H9 (cell line): Measurements from ENCODE around the gene TSPOAP1. TPM values are rescaled to one million over a fixed set of nuclear protein-coding genes. Genes with fewer than 3 reads are reported as not detected.

Experiments
- DNase-seq: peaks from one replicate; pipeline ENCODE4 v3.0.0-alpha.2; 2017
- H2AFZ ChIP-seq: one replicate; pipeline ENCODE4 v1.6.1; 2013; ENCODE audit warnings: mild to moderate bottlenecking, low read length, control low read depth, moderate library complexity
- H2AK5ac ChIP-seq: 2 replicates; pipeline ENCODE4 v1.6.1; 2013; ENCODE audit warnings: low read length, control low read depth, mixed read lengths; ENCODE audit not compliant: insufficient read length
- H2BK120ac ChIP-seq: one replicate; pipeline ENCODE4 v1.6.1; 2013; ENCODE audit warnings: low read depth, mild to moderate bottlenecking, low read length, control low read depth, inconsistent platforms; ENCODE audit not compliant: poor library complexity, severe bottlenecking
- H2BK12ac ChIP-seq: 2 replicates; pipeline ENCODE4 v1.6.1; 2013; ENCODE audit warnings: low read length, control low read depth, mixed read lengths, low read depth; ENCODE audit not compliant: insufficient read length
- H2BK15ac ChIP-seq: 2 replicates; pipeline ENCODE4 v1.6.1; 2013; ENCODE audit warnings: low read depth, low read length, control low read depth
- H2BK20ac ChIP-seq: one replicate; pipeline ENCODE4 v1.6.1; 2013; ENCODE audit warnings: low read depth, mild to moderate bottlenecking, low read length, control low read depth, inconsistent platforms; ENCODE audit not compliant: poor library complexity, severe bottlenecking
- H2BK5ac ChIP-seq: 2 replicates; pipeline ENCODE4 v1.6.1; 2013; ENCODE audit warnings: low read length, control low read depth, mixed read lengths; ENCODE audit not compliant: insufficient read length
- H3K14ac ChIP-seq: 2 replicates; pipeline ENCODE4 v1.6.1; 2013; ENCODE audit warnings: low read length, control low read depth; ENCODE audit not compliant: insufficient read depth
- H3K18ac ChIP-seq: 2 replicates; pipeline ENCODE4 v1.6.1; 2013; ENCODE audit warnings: low read depth, mild to moderate bottlenecking, mixed read lengths, low read length, control low read depth; ENCODE audit not compliant: insufficient read length
- H3K23ac ChIP-seq: 2 replicates; pipeline ENCODE4 v1.6.1; 2013; ENCODE audit warnings: low read length, control low read depth, mixed read lengths, low read depth; ENCODE audit not compliant: insufficient read length
- H3K23me2 ChIP-seq: 2 replicates; pipeline ENCODE4 v1.6.1; 2013; ENCODE audit warnings: low read depth, mild to moderate bottlenecking, mixed read lengths, low read length, control low read depth; ENCODE audit not compliant: insufficient read length, poor library complexity, severe bottlenecking
- H3K27ac ChIP-seq: 2 replicates; pipeline ENCODE4 v1.5.1; 2013; ENCODE audit warnings: low read length, control low read depth, mixed read lengths, low read depth; ENCODE audit not compliant: insufficient read length
- H3K27me3 ChIP-seq: 2 replicates; pipeline ENCODE4 v1.6.1; 2013; ENCODE audit warnings: low read length, control low read depth, inconsistent platforms; ENCODE audit not compliant: insufficient read depth
- H3K4ac ChIP-seq: 2 replicates; pipeline ENCODE4 v1.6.1; 2013; ENCODE audit warnings: low read depth, mild to moderate bottlenecking, control low read depth, inconsistent platforms, low read length, moderate library complexity
- H3K4me1 ChIP-seq: 2 replicates; pipeline ENCODE4 v1.6.1; 2013; ENCODE audit warnings: low read length, control low read depth, inconsistent platforms; ENCODE audit not compliant: insufficient read depth
- H3K4me2 ChIP-seq: 2 replicates; pipeline ENCODE4 v1.6.1; 2013; ENCODE audit warnings: low read length, control low read depth, mixed read lengths; ENCODE audit not compliant: insufficient read length, insufficient read depth
- H3K56ac ChIP-seq: 2 replicates; pipeline ENCODE4 v1.6.1; 2013; ENCODE audit warnings: low read depth, mild to moderate bottlenecking, mixed read lengths, low read length, control low read depth; ENCODE audit not compliant: insufficient read length
- H3K79me1 ChIP-seq: 2 replicates; pipeline ENCODE4 v1.6.1; 2013; ENCODE audit warnings: low read depth, mild to moderate bottlenecking, moderate library complexity, low read length, control low read depth, inconsistent platforms; ENCODE audit not compliant: insufficient read depth, poor library complexity, severe bottlenecking
- H3K79me2 ChIP-seq: 2 replicates; pipeline ENCODE4 v1.6.1; 2013; ENCODE audit warnings: low read length, control low read depth, inconsistent platforms; ENCODE audit not compliant: insufficient read depth
- H3K9ac ChIP-seq: 2 replicates; pipeline ENCODE4 v1.6.1; 2013; ENCODE audit warnings: low read length, control low read depth, mixed read lengths; ENCODE audit not compliant: insufficient read length; ENCODE audit errors: extremely low read depth
- H3K9me3 ChIP-seq: one replicate; pipeline ENCODE4 v1.6.1; 2013; ENCODE audit warnings: low read depth, low read length, inconsistent platforms; ENCODE audit not compliant: control insufficient read depth
- H3T11ph ChIP-seq: one replicate; pipeline ENCODE4 v1.6.1; 2013; ENCODE audit warnings: mild to moderate bottlenecking, low read length, control low read depth, inconsistent platforms
- H4K20me1 ChIP-seq: one replicate; pipeline ENCODE4 v1.6.1; 2013; ENCODE audit not compliant: control insufficient read depth, insufficient read length, insufficient read depth
- H4K5ac ChIP-seq: 2 replicates; pipeline ENCODE4 v1.6.1; 2013; ENCODE audit warnings: low read depth, mild to moderate bottlenecking, mixed read lengths, low read length, control low read depth; ENCODE audit not compliant: insufficient read length
- H4K8ac ChIP-seq: replicated peaks from 2 replicates; pipeline ENCODE4 v1.6.1; 2013; ENCODE audit warnings: low read length, control low read depth, mixed read lengths, low read depth; ENCODE audit not compliant: insufficient read length
- H4K91ac ChIP-seq: 2 replicates; pipeline ENCODE4 v1.6.1; 2013; ENCODE audit warnings: low read depth, mild to moderate bottlenecking, moderate library complexity, mixed read lengths, low read length, control low read depth; ENCODE audit not compliant: insufficient read length
- H3K27ac Mint-ChIP-seq, 3 experiments: 2 replicates in 2 of 3; 3 replicates in 1 of 3; pipeline ENCODE4 v1.8.0; 2020 to 2021; ENCODE audit warnings: mixed read lengths in 3 of 3, mild to moderate bottlenecking in 1 of 3, moderate library complexity in 1 of 3
- H3K27me3 Mint-ChIP-seq: 2 replicates; pipeline ENCODE4 v1.8.0; 2021; ENCODE audit warnings: low read depth, mild to moderate bottlenecking, moderate library complexity, mixed read lengths
- H3K36me3 Mint-ChIP-seq, 3 experiments: 2 replicates in 2 of 3; 3 replicates in 1 of 3; pipeline ENCODE4 v1.8.0; 2020 to 2021; ENCODE audit warnings: low read depth in 3 of 3, mixed read lengths in 3 of 3; ENCODE audit not compliant: insufficient read depth in 1 of 3
- H3K4me1 Mint-ChIP-seq, 2 experiments: 2 replicates each; pipeline ENCODE4 v1.8.0; 2020; ENCODE audit warnings: mixed read lengths in 2 of 2
- H3K4me3 Mint-ChIP-seq, 2 experiments: 2 replicates in 1 of 2; 3 replicates in 1 of 2; pipeline ENCODE4 v1.8.0; 2020 to 2021; ENCODE audit warnings: mild to moderate bottlenecking in 2 of 2, mixed read lengths in 2 of 2, moderate library complexity in 1 of 2
- H3K9me3 Mint-ChIP-seq, 2 experiments: 2 replicates in 1 of 2; 3 replicates in 1 of 2; pipeline ENCODE4 v1.8.0; 2020; ENCODE audit warnings: mild to moderate bottlenecking in 2 of 2, mixed read lengths in 2 of 2, moderate library complexity in 1 of 2
- WGBS: extraction: QIAGEN DNeasy Blood & Tissue Kit; methylation state at CpG from one replicate; pipeline ENCODE4 v1.1.7; 2013; ENCODE audit warnings: missing lambda C conversion rate, low lambda C conversion rate, mixed read lengths; ENCODE audit not compliant: insufficient read length; ENCODE audit errors: extremely low coverage; 5-methylcytosine and 5-hydroxymethylcytosine counted together
- total RNA-seq: library from RNA; stranded (reverse); gene quantifications from 2 replicates; pipeline ENCODE4 v1.2.1, GENCODE V29; 2021
- TF ChIP-seq, protein P1 (sequence below): fragments of 200-600 bp; sonication (generic); conservative IDR thresholded peaks from 3 replicates; pipeline ENCODE4 v1.8.0; 2021; ENCODE audit warnings: antibody characterized with exemption, mild to moderate bottlenecking

The TSPOAP1 gene
- total RNA-seq, 1 experiment from 2014 or later: 17.3 TPM

DNA sequence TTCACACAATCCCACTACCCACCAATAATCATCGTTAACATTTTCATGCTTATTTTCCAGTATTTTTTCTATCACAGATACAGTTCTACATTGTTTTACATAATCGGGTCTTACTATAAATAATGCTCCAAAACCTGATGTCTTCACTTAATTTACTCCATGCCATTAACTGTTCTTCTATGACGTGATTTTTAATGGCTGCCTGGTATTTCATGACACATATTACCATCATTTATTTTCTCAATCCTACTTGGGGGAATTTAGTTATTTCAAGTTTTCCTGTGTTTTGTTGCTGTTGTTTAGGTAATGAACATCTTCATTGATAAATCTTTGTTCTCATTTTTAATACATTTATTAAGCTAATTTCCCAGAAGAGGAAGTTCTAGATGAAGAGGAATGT is 75.5 kb downstream of the TSPOAP1 start:
- no peak overlapping the region for H2BK15ac ChIP-seq
- Mint-ChIP-seq H3K9me3 (peaks cover 9% of the 10 kb centered on the region in 2 experiments), H3K27me3 (peaks cover 81% of the 10 kb centered on the region), H3K36me3 (peaks cover 0 to 6% (median 6%) of the 10 kb centered on the region in 3 experiments; a peak in 4 of 7 replicates), H3K4me3 (no peak overlapping the region), H3K4me1 (peaks cover 5 to 13% of the 10 kb centered on the region in 2 experiments), H3K27ac (no peak overlapping the region)
- no peaks in the 10 kb centered on the region; the same call in 1 of the 2 replicates for H3K4me1 ChIP-seq
- no peak overlapping the region for H2BK120ac ChIP-seq
- H3K23me2 ChIP-seq: peaks cover 8% of the 10 kb centered on the region
- H3K18ac ChIP-seq: no peak overlapping the region
- no peak overlapping the region for H3T11ph ChIP-seq
- no peak overlapping the region for H2BK12ac ChIP-seq
- WGBS: 100% methylated on average over 1 of the region's 3 CpGs
- H3K4me2 ChIP-seq: no peak overlapping the region
- TF ChIP-seq, protein P1, sequence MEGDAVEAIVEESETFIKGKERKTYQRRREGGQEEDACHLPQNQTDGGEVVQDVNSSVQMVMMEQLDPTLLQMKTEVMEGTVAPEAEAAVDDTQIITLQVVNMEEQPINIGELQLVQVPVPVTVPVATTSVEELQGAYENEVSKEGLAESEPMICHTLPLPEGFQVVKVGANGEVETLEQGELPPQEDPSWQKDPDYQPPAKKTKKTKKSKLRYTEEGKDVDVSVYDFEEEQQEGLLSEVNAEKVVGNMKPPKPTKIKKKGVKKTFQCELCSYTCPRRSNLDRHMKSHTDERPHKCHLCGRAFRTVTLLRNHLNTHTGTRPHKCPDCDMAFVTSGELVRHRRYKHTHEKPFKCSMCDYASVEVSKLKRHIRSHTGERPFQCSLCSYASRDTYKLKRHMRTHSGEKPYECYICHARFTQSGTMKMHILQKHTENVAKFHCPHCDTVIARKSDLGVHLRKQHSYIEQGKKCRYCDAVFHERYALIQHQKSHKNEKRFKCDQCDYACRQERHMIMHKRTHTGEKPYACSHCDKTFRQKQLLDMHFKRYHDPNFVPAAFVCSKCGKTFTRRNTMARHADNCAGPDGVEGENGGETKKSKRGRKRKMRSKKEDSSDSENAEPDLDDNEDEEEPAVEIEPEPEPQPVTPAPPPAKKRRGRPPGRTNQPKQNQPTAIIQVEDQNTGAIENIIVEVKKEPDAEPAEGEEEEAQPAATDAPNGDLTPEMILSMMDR: no peak
- H3K9ac ChIP-seq: no peak overlapping the region
- peaks cover 32% of the 10 kb centered on the region for H3K27me3 ChIP-seq
- no peak overlapping the region for H2AK5ac ChIP-seq
- no peak overlapping the region for H4K8ac ChIP-seq
- peaks cover 8% of the 10 kb centered on the region for H3K9me3 ChIP-seq
- H3K14ac ChIP-seq: no peak overlapping the region
- no peak overlapping the region for H4K5ac ChIP-seq
- no peaks in the 10 kb centered on the region for H3K79me2 ChIP-seq
- H3K23ac ChIP-seq: no peak overlapping the region
- H3K27ac ChIP-seq: no peak overlapping the region
- H3K56ac ChIP-seq: no peak overlapping the region
- no peak overlapping the region for H2BK5ac ChIP-seq
- H2BK20ac ChIP-seq: no peak overlapping the region
- DNase-seq: no peak
- H3K4ac ChIP-seq: no peak overlapping the region
- H3K79me1 ChIP-seq: no peaks in the 10 kb centered on the region
- no peak overlapping the region for H2AFZ ChIP-seq
- H4K91ac ChIP-seq: no peak overlapping the region
- H4K20me1 ChIP-seq: no peaks in the 10 kb centered on the region
